Neural cell (in vitro differentiated cells): ENCODE results near the gene TSHR. TPM values are rescaled to one million over a fixed set of nuclear protein-coding genes. Genes with fewer than 3 reads are reported as not detected.

Source experiments
- H2AFZ ChIP-seq: fragments of 200-600, 300-800 bp; sonication (generic), shearing (Covaris generic); 2 replicates; pipeline ENCODE4 v1.6.0; 2014; ENCODE audit warnings: low read depth, mild to moderate bottlenecking, antibody characterized with exemption, low read length, moderate library complexity
- H3F3A ChIP-seq: fragments of 200-600 bp; shearing (Covaris generic); 2 replicates; pipeline ENCODE4 v1.6.1; 2016; ENCODE audit warnings: mild to moderate bottlenecking, moderate library complexity, mixed read lengths, antibody characterized with exemption, low read length; ENCODE audit not compliant: insufficient read depth, poor library complexity, severe bottlenecking
- H3K27ac ChIP-seq: fragments of 200-600, 300-800 bp; sonication (generic), shearing (Covaris generic); 2 replicates; pipeline ENCODE4 v1.5.1; 2014; ENCODE audit warnings: mild to moderate bottlenecking, low read length, moderate library complexity
- H3K27me3 ChIP-seq: fragments of 300-800, 200-600 bp; sonication (generic), shearing (Covaris generic); 2 replicates; pipeline ENCODE4 v1.6.0; 2014; ENCODE audit warnings: mild to moderate bottlenecking, low read depth, low read length, moderate library complexity; ENCODE audit not compliant: insufficient read depth
- H3K36me3 ChIP-seq: fragments of 300-800, 200-600 bp; sonication (generic), shearing (Covaris generic); 2 replicates; pipeline ENCODE4 v1.5.1; 2014; ENCODE audit warnings: mild to moderate bottlenecking, antibody characterized with exemption, low read length, moderate library complexity; ENCODE audit not compliant: insufficient read depth
- H3K4me2 ChIP-seq: fragments of 300-800, 200-600 bp; sonication (generic), shearing (Covaris generic); 2 replicates; pipeline ENCODE4 v1.6.0; 2014; ENCODE audit warnings: mild to moderate bottlenecking, low read length
- H3K4me3 ChIP-seq: fragments of 300-800, 200-600 bp; sonication (generic), shearing (Covaris generic); 2 replicates; pipeline ENCODE4 v1.5.1; 2014; ENCODE audit warnings: mild to moderate bottlenecking, low read length, moderate library complexity
- H3K79me2 ChIP-seq: fragments of 200-600 bp; shearing (Covaris generic); replicated peaks from 2 replicates; pipeline ENCODE4 v1.6.0; 2014; ENCODE audit warnings: mild to moderate bottlenecking, low read length, moderate library complexity; ENCODE audit not compliant: insufficient read depth
- H3K9ac ChIP-seq: fragments of 300-800, 200-600 bp; sonication (generic), shearing (Covaris generic); 2 replicates; pipeline ENCODE4 v1.6.1; 2016; ENCODE audit warnings: mild to moderate bottlenecking, low read length, mixed read lengths
- H3K9me2 ChIP-seq: fragments of 200-600 bp; shearing (Covaris generic); 2 replicates; pipeline ENCODE4 v1.6.1; 2016; ENCODE audit warnings: mild to moderate bottlenecking, low read length, mixed read lengths; ENCODE audit not compliant: insufficient read depth
- H3K9me3 ChIP-seq: fragments of 200-600, 300-800 bp; sonication (generic), shearing (Covaris generic); 2 replicates; pipeline ENCODE4 v1.6.1; 2016; ENCODE audit warnings: mild to moderate bottlenecking, mixed run types, low read length, moderate library complexity, mixed read lengths
- H4K20me1 ChIP-seq: fragments of 200-600 bp; shearing (Covaris generic); 2 replicates; pipeline ENCODE4 v1.6.1; 2016; ENCODE audit warnings: mild to moderate bottlenecking, mixed run types; ENCODE audit not compliant: insufficient read depth
- EP300 ChIP-seq: fragments of 450-650 bp; conservative IDR thresholded peaks from 2 replicates; pipeline ENCODE4 v1.6.1; 2014; ENCODE audit warnings: antibody characterized with exemption, mild to moderate bottlenecking, moderate library complexity; ENCODE audit not compliant: poor library complexity, severe bottlenecking
- EZH2 ChIP-seq: fragments of 200-600, 300-800 bp; shearing (Covaris generic), sonication (generic); IDR thresholded peaks from 2 replicates; pipeline ENCODE4 v1.6.1; 2014; ENCODE audit warnings: antibody characterized with exemption, low read length, borderline replicate concordance, mild to moderate bottlenecking; ENCODE audit not compliant: insufficient read depth, poor library complexity, severe bottlenecking
- MXI1 ChIP-seq: fragments of 450-650 bp; conservative IDR thresholded peaks from 2 replicates; pipeline ENCODE4 v1.6.1; 2014; ENCODE audit warnings: antibody characterized with exemption, mild to moderate bottlenecking; ENCODE audit not compliant: poor library complexity, severe bottlenecking
- POLR2AphosphoS5 ChIP-seq: IDR thresholded peaks from 2 replicates; pipeline ENCODE4 v1.6.1; 2012
- RAD21 ChIP-seq: fragments of 450-650 bp; conservative IDR thresholded peaks from 2 replicates; pipeline ENCODE4 v1.6.1; 2014; ENCODE audit warnings: antibody characterized with exemption, mild to moderate bottlenecking, moderate library complexity
- REST ChIP-seq: IDR thresholded peaks from 2 replicates; pipeline ENCODE4 v1.6.1; 2012; ENCODE audit warnings: borderline replicate concordance
- SMC3 ChIP-seq: fragments of 450-650 bp; conservative IDR thresholded peaks from 2 replicates; pipeline ENCODE4 v1.6.1; 2014; ENCODE audit warnings: antibody characterized with exemption, mild to moderate bottlenecking, moderate library complexity; ENCODE audit not compliant: poor library complexity
- TAF1 ChIP-seq: IDR thresholded peaks from 2 replicates; pipeline ENCODE4 v1.6.1; 2012; ENCODE audit warnings: low read depth
- polyA plus RNA-seq: library from polyadenylated mRNA; depleted of rRNA; stranded (reverse); fragments of >200 nt; gene quantifications from 2 replicates; pipeline ENCODE4 v1.2.3, GENCODE V29; 2014
- TF ChIP-seq, protein P1 (sequence below): fragments of 450-650 bp; IDR thresholded peaks from 2 replicates; pipeline ENCODE4 v1.5.1; 2014; ENCODE audit warnings: antibody characterized with exemption, mild to moderate bottlenecking, moderate library complexity; ENCODE audit not compliant: poor library complexity, severe bottlenecking

The TSHR gene
- polyA plus RNA-seq, 1 donor from 2014 or later: not detected

DNA sequence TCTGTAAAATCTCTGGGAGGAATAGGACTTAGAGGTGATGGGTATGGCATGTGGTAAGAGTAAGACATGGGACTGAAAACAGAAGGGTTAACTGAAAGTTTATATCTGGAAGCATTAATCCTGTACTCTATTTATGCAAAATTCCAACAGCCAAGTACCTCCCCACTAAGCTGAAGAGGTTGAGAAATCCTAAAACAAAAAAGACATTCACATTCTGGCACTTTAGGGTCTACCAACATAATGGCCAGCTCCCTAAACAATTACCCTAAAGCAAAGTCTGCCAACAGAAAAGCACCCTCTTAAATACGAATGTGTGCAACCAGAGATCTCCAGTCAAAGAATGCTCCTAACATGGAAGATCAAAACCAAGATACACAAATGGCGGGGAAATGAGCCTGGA, 178.0 kb downstream of the TSHR start:
- no peak overlapping the region for H3K4me2 ChIP-seq
- H4K20me1 ChIP-seq: no peaks in the 10 kb centered on the region
- H3K4me3 ChIP-seq: no peak overlapping the region
- H3K9me3 ChIP-seq: no peaks in the 10 kb centered on the region
- no peaks in the 10 kb centered on the region for H3K79me2 ChIP-seq
- H3K9ac ChIP-seq: no peak overlapping the region
- no peak for TF ChIP-seq EZH2
- TF ChIP-seq RAD21: no peak
- no peak for TF ChIP-seq SMC3
- TF ChIP-seq TAF1: no peak
- no peak for TF ChIP-seq REST
- TF ChIP-seq POLR2AphosphoS5: no peak
- no peak for TF ChIP-seq MXI1
- TF ChIP-seq, protein P1, sequence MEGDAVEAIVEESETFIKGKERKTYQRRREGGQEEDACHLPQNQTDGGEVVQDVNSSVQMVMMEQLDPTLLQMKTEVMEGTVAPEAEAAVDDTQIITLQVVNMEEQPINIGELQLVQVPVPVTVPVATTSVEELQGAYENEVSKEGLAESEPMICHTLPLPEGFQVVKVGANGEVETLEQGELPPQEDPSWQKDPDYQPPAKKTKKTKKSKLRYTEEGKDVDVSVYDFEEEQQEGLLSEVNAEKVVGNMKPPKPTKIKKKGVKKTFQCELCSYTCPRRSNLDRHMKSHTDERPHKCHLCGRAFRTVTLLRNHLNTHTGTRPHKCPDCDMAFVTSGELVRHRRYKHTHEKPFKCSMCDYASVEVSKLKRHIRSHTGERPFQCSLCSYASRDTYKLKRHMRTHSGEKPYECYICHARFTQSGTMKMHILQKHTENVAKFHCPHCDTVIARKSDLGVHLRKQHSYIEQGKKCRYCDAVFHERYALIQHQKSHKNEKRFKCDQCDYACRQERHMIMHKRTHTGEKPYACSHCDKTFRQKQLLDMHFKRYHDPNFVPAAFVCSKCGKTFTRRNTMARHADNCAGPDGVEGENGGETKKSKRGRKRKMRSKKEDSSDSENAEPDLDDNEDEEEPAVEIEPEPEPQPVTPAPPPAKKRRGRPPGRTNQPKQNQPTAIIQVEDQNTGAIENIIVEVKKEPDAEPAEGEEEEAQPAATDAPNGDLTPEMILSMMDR: no peak
- no peak for TF ChIP-seq EP300
- H3K27ac ChIP-seq: no peak overlapping the region
- no peaks in the 10 kb centered on the region for H3F3A ChIP-seq
- H3K27me3 ChIP-seq: no peaks in the 10 kb centered on the region
- no peaks in the 10 kb centered on the region for H3K9me2 ChIP-seq
- H3K36me3 ChIP-seq: no peaks in the 10 kb centered on the region
- H2AFZ ChIP-seq: no peak overlapping the region

DNA sequence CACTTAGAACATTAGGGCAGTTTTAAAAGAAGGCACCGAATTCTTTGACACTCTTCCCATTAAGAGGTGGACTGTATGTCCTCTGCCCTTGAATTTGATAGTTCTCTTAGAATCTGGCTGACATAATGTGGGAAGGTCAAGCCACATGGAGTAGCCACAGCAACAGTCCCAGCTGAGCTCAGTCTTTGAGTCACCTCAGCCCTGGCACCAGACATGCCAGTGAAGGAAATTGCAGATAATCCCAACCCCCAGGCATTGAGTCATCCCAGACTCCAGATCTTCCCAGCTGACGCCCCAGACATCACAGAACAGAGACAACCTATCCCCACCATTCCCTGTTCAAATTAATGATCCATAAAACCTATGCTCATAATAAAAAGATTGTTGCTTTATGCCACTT, 181.9 kb downstream of the TSHR start:
- H3F3A ChIP-seq: no peaks in the 10 kb centered on the region
- H3K27me3 ChIP-seq: no peaks in the 10 kb centered on the region
- no peaks in the 10 kb centered on the region for H3K79me2 ChIP-seq
- H3K9ac ChIP-seq: no peak overlapping the region
- no peak overlapping the region for H3K27ac ChIP-seq
- no peaks in the 10 kb centered on the region for H3K9me2 ChIP-seq
- H3K4me3 ChIP-seq: no peak overlapping the region
- H3K36me3 ChIP-seq: no peaks in the 10 kb centered on the region
- no peak overlapping the region for H3K4me2 ChIP-seq
- no peaks in the 10 kb centered on the region for H3K9me3 ChIP-seq
- no peak overlapping the region for H2AFZ ChIP-seq
- no peak for TF ChIP-seq TAF1
- TF ChIP-seq, protein P1: no peak
- TF ChIP-seq RAD21: no peak
- no peak for TF ChIP-seq EP300
- no peak for TF ChIP-seq SMC3
- no peak for TF ChIP-seq REST
- TF ChIP-seq MXI1: no peak
- TF ChIP-seq POLR2AphosphoS5: no peak
- TF ChIP-seq EZH2: no peak
- no peaks in the 10 kb centered on the region for H4K20me1 ChIP-seq
